Stimulated activated CD4-positive, alpha-beta T cell treated with anti-CD3 and anti-CD28 coated beads, Interleukin-2, amount 100 ng/mL, for 48 hours (primary cell): Measurements from ENCODE around the gene REG3A.

Source experiments
- DNase-seq, 2 donors: peaks; one replicate each; pipeline ENCODE4 v3.0.0-alpha.2; 2020

The REG3A gene

GRCh38 chr2:79159653-79160052 lies at the start of gene REG3A:
REG3A (minus strand) TSS chr2:79159753; CDS start chr2:79159405, 348 bp downstream.
- DNase-seq = no peak

- no peak for DNase-seq
Observed at GRCh38 chr2:79200762-79201161, 41.2 kb upstream of the REG3A start.

GRCh38 chr2:79191816-79192215 lies 32.3 kb upstream of the REG3A start:
- no peak for DNase-seq

GRCh38 chr2:79191081-79191480 lies 31.5 kb upstream of the REG3A start:
- no peak for DNase-seq

GRCh38 chr2:79189465-79189864 lies 29.9 kb upstream of the REG3A start:
- DNase-seq = no peak

- DNase-seq = no peak
Observed at GRCh38 chr2:79181617-79182016, 22.1 kb upstream of the REG3A start.

GRCh38 chr2:79180092-79180491 lies 20.5 kb upstream of the REG3A start:
- DNase-seq = no peak

- no peak for DNase-seq
Observed at GRCh38 chr2:79179036-79179435, 19.5 kb upstream of the REG3A start.

- DNase-seq = no peak
Observed at GRCh38 chr2:79178076-79178674, 18.6 kb upstream of the REG3A start.

- no peak for DNase-seq
Observed at GRCh38 chr2:79171348-79171958, 11.9 kb upstream of the REG3A start.

- DNase-seq = no peak
Observed at GRCh38 chr2:79162801-79163200, 3.2 kb upstream of the REG3A start.

- DNase-seq = no peak
Observed at GRCh38 chr2:79162132-79162531, 2.6 kb upstream of the REG3A start.

- DNase-seq = no peak
Observed at GRCh38 chr2:79159030-79159429, 523 bp downstream of the REG3A start.

- no peak for DNase-seq
Observed at GRCh38 chr2:79155826-79156476, 3.6 kb downstream of the REG3A start.

- DNase-seq = no peak
Observed at GRCh38 chr2:79139423-79139822, 20.1 kb downstream of the REG3A start.

GRCh38 chr2:79138385-79138784 lies 21.2 kb downstream of the REG3A start:
- no peak for DNase-seq

- DNase-seq = no peak
Observed at GRCh38 chr2:79131687-79132086, 27.9 kb downstream of the REG3A start.

GRCh38 chr2:79129804-79130203 lies 29.7 kb downstream of the REG3A start:
- DNase-seq = no peak

- no peak for DNase-seq
Observed at GRCh38 chr2:79129260-79129659, 30.3 kb downstream of the REG3A start.

- DNase-seq = no peak
Observed at GRCh38 chr2:79128406-79128805, 31.1 kb downstream of the REG3A start.

- DNase-seq = no peak
Observed at GRCh38 chr2:79125721-79125985, 33.9 kb downstream of the REG3A start.

GRCh38 chr2:79124907-79125720 lies 34.4 kb downstream of the REG3A start:
- DNase-seq = no peak

- DNase-seq = no peak
Observed at GRCh38 chr2:79122676-79123075, 36.9 kb downstream of the REG3A start.

GRCh38 chr2:79120194-79120713 lies 39.3 kb downstream of the REG3A start, which contains the start of gene REG1A:
REG1A (plus strand) TSS chr2:79120488; CDS start chr2:79120862, 374 bp downstream.
- no peak for DNase-seq
